GM19043 (cell line): ENCODE measurements around the gene WDR1.

ENCODE experiments used
- ATAC-seq: cut with Tn5 transposase; IDR thresholded peaks from one replicate; pipeline ENCODE4 v1.9.1; 2021; ENCODE audit warnings: low read depth; ENCODE audit not compliant: unreplicated experiment

WDR1 gene

DNA sequence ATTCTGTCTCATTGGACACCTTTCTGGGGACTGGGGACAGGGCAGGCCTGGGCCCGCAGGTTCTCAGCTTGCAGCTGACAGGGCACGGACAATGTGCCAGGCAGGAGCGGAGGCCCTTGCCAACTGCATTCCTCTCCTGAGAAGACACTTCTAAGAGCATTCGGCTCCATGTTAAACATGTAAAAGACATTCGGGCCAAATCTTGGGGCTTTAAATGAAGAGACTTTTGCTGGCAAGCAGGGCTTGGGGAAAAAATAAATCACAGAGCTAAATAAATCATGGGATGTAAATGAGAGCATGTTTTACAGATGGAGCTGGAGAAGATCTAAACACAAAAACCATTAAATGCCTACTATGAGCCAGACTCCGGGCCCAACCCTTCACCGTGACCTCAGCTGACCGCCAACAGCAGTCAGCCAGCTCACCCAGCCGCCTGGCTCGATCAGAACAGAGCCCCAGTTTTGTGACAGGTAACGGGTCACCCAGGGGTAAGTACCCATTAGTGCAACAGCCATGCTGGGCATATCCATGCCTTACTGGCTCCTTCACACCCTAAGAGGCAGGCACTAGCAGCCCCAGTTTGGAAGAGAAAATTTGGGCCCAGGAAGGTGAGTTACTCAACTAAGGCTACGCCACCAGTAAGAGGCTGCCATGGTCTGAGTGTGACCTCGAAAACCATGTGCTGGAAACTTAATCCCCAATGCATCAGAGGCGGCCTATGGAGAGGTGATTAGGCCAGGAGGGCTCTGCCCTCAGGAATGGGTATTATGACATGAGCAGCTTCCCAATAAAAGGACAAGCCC is 14.7 kb downstream of the WDR1 start:
- no peak for ATAC-seq

GRCh38 chr4:10100734-10101216 is 15.8 kb downstream of the WDR1 start:
- no peak for ATAC-seq

DNA sequence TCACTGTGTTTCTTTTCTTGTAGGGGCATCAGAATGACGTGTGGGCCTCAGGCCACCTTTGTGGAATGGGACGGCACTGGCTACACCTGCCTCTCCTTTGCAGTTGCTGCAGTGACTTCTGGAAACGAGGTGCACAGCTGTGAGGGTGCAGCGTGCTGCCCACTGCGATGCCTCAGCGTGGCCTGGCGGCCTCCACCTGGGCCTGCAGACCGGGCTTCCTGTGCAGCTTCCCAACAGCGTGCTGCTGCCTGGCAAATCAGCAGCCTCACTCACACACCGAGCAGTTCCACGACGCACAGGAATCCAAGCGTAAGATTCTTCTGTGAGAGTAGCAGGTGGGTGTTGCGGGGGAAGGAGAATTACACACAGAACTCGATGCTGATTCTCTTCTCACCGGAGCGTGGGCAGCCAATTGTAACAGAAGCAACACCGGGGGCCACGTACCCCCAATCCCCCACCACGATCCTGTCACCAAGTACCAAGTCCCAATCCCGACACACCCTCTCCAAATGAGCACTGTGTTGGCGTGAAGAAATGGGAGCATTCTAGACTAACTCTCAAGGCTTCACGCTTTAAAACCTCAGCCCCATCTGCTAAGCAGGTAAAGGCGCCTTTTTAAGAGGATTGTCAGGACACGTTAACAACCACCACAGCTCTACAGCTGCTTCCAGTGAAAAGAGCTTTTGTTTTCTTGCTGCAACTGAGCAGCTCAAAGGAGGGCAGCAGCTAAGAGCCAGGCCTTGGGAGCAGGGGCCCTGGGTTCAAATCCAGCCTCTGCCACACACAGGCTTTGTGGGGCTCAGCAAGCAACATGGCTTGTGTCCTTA is 16.9 kb downstream of the WDR1 start:
- no peak for ATAC-seq

- ATAC-seq = no peak
Measured at GRCh38 chr4:10098780-10099160, 17.8 kb downstream of the WDR1 start.

- ATAC-seq = no peak
Measured at GRCh38 chr4:10097906-10098779, 18.5 kb downstream of the WDR1 start.

- no peak for ATAC-seq
Measured at GRCh38 chr4:10096978-10097335, 19.6 kb downstream of the WDR1 start.

GRCh38 chr4:10096201-10096977 is 20.2 kb downstream of the WDR1 start:
- peak; percentile 73 for ATAC-seq

DNA sequence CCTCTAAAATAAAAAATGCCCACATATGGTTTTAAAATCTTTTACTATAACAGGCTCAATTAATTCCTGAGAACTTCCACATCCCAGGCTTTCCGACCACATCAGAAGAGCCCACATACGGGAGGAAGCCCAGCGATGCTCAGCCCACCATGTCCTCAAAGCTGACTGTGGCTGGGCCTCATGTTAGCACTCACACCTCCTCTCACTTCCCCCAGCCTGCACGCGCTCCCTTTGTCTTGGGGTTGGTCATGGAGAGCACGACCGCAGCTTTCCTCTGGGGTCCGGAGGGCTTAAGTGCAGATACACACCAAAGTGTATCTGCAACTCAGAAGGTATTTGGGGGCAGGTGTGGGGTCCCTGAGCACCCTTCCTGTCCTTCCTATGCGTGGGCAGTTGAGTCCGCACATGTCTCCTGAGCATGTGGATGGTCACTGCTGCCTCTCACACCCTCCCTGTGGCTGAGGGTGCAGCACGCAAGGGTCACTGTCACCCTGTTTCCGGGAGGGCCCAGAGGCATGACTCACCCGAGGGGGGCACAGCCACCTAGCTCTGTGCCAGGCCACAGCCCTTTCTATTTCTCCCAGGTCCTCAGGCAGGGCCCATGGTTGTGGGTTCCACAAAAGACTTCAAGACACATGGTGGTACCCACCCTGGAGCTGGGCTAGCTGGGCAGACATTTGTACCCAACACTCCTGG is 21.2 kb downstream of the WDR1 start:
- no peak for ATAC-seq

GRCh38 chr4:10094841-10095240 is 21.8 kb downstream of the WDR1 start:
- ATAC-seq = no peak

DNA sequence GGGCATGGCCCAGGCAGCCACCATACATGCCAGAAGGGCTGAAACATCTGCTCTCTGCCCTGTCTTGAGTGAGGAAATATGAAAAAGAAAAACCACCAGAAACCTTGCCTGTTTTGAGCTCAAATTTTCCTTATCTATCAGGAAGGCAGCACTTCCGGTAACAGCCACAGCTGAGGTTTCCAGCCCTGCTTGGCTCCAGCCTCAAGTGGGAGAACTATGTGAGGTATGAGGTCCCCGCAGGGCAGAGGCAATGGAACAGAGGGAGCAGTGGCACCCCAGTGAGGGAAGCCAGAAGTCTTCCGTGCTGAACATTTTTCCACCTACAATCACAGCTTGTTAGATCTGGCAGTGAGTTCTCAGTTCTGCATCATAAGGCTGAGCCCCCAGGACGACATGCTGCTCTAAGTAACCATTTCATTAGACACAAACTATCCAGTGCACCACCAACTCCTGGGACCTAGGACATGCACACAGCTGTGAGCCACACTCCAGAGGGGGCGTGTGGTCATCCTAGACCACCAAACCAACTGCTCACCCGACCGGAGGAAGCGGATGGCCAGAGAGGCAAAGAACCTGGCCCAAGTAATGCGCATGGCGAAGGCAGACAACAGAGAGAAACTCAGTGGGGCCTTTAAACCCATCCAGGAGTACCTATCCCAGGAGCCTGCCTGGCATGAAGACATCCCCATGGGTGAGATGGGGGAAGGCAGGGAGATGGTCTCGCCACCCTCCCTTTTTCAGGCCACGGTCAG is 22.6 kb downstream of the WDR1 start:
- ATAC-seq = no peak

DNA sequence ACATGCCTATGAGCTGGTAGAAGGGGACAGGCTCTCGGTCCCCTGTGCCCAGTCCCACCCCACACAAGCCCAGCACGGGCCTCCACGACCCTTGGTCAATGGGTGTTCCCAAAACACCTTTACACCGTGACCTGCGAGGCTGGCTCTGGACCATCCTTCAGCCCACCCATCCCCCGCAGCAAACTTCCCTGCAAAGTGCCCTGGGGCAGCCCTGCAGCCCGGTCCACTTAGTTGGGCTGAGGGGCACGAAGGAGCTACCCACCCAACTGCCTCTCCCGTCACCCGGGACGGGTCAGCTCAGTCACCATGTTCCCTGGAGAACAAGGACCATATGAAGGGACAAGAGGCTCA is 23.4 kb downstream of the WDR1 start:
- ATAC-seq = no peak

DNA sequence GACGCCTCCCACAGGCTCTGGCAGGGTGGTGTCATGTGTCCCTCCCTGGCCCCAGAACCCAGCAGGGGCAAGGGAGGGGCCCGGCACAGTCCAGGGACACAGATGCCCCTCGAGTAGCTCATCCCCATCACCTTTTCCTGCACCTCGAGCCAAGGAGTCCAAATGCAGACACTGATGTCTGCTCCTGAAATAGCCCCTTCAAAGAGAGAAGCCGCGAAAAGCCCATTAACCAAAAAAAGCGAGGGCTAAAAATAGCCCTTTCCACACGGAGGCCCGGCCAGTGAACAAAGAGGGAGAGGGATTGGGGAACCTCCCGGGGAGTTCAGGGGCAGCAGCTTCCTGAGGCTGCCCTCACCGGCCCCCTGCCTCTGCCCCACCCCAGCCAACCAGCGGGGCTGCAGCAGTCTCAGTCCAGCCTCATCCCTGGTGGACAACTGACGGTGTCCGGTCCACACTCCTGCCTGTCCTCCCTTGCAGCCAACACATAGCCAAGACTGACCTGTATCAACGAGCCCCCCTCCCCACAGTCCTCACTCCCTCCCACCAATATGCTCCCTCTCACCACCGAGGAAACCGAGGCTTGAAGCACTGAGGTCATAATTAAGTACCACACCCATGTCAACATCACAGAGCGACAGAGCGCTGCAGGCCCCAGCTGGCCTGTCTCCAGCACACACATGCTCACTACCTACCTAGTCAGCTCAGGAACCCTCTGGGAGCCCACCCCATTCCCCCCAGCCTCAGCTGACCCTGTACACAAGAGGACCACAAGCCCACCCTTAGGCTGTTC is 23.9 kb downstream of the WDR1 start:
- ATAC-seq = no peak

- ATAC-seq = no peak
Measured at GRCh38 chr4:10091531-10092181, 24.9 kb downstream of the WDR1 start.

DNA sequence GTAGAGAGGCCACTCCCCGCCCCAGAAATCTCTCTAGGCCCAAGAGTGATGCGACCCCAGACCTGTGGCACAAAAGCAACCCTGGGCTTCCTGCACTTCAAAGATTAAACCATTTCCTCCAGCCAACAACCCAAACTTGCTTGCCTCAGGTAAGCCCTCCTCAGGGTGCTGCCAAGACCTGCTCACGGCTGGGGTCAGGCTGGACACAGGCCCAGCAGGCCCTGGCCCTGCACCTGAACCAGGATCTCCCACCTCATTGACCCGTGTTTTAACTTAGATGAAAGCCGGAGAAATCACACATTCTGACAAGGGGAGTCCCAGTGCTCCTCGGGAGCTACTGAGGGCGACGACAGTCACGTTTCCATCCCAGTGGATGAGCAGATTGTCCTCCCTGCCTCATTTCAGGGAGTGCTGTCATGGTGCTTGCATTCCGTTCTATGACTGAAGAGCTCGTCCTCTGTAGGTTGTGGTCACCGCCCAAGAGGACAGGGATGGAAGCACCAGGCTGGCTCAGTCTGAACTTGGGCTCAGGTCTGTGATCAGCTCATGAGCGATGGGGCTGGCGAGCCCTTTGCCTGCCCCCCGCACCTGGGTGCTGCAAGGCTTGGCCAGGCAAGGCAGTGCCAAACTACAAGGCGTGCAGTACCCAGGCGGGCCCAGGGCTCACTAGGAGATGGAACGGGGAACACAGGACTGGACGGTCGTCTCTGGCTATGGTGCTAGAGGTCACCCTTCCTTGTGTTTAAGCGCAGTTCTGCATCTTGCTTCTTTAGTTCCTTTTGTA is 25.9 kb downstream of the WDR1 start:
- no peak for ATAC-seq

GRCh38 chr4:10089346-10089745 is 27.3 kb downstream of the WDR1 start:
- ATAC-seq = no peak

DNA sequence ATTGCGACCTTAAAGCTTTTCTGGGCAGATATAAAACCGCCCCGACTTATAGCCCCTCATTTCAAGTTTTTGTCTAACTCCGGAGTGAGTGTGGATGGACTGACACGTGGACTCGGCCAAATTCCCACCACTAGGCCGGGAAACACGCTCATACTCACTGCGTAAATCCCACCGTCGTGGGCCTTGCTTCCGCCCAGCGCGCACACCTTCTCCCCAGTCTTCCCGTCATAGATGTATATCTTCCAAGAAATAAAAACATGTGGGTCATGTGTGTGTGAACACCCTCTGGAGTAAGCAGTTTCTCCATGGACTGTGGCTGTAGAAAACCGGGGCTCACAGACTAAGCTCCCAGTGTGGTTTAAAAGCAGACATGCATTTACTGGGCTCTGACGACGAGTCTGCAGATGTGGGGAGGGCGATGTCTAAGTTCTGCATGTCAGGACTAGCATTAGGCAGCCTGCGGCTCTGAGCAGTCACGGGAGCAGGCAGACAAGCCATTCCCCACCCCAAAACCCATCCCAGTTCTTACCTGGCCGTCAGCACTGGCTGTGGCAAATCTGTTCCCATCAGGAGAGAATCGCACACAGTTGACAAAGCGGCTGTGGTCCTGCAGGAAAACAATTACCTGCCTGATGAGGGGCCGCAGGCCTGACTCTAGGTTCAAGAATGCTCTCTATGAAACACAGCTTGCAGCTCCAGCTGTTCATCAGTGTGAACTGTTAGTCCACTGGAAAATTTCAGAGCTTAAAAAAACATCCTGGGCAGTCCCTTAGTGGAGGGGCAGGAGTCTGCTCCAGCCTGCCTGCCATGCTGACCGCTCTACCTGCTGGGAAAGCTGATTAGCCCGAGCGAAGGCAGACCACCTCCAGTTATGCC is 28.2 kb downstream of the WDR1 start:
- no peak for ATAC-seq
